Transverse colon (tissue), 4 donors: ENCODE results near the gene TTC21A.

Experiments
- EP300 ChIP-seq: sonication (generic); formaldehyde crosslinking; IDR thresholded peaks from one replicate; pipeline ENCODE4 v1.6.1; 2017; ENCODE audit warnings: antibody characterized with exemption, low read depth
- POLR2A ChIP-seq: fragments of 450-650 bp; IDR thresholded peaks from one replicate; pipeline ENCODE4 v1.6.1; 2016; ENCODE audit warnings: antibody characterized with exemption, mild to moderate bottlenecking, moderate library complexity
- POLR2AphosphoS5 ChIP-seq, 3 donors: sonication (generic); formaldehyde crosslinking; IDR thresholded peaks; one replicate each; pipeline ENCODE4 v1.6.1; 2016; ENCODE audit warnings: antibody characterized with exemption in 3 of 3
- TF ChIP-seq, protein P1 (sequence below), 5 experiments: fragments of 200-600 bp in 3 of 5; fragments of 450-650 bp in 2 of 5; sonication (generic) in 3 of 5; IDR thresholded peaks; 1 replicate in 2 of 5; 2 replicates in 3 of 5; pipeline ENCODE4 v1.5.1; 2016 to 2017; ENCODE audit warnings: antibody characterized with exemption in 5 of 5, inconsistent platforms in 3 of 5, mild to moderate bottlenecking in 2 of 5, moderate library complexity in 1 of 5

- TF ChIP-seq, protein P1, sequence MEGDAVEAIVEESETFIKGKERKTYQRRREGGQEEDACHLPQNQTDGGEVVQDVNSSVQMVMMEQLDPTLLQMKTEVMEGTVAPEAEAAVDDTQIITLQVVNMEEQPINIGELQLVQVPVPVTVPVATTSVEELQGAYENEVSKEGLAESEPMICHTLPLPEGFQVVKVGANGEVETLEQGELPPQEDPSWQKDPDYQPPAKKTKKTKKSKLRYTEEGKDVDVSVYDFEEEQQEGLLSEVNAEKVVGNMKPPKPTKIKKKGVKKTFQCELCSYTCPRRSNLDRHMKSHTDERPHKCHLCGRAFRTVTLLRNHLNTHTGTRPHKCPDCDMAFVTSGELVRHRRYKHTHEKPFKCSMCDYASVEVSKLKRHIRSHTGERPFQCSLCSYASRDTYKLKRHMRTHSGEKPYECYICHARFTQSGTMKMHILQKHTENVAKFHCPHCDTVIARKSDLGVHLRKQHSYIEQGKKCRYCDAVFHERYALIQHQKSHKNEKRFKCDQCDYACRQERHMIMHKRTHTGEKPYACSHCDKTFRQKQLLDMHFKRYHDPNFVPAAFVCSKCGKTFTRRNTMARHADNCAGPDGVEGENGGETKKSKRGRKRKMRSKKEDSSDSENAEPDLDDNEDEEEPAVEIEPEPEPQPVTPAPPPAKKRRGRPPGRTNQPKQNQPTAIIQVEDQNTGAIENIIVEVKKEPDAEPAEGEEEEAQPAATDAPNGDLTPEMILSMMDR (IDR thresholded peaks at IDR 0.05) = no peak
- TF ChIP-seq POLR2A (no peak), POLR2AphosphoS5 (IDR thresholded peaks at IDR 0.05) (no peak), EP300 (no peak)
Observed at GRCh38 chr3:39149498-39150147, 42.1 kb downstream of the TTC21A start.
